Astrocyte of the cerebellum (primary cell): ENCODE results near the gene PCSK9.

Source experiments
- DNase-seq: peaks from one replicate; pipeline ENCODE4 v3.0.0-alpha.2; 2011; ENCODE audit warnings: low read depth
- H3K4me3 ChIP-seq: 2 replicates; pipeline ENCODE4 v1.5.1; 2011; ENCODE audit warnings: mild to moderate bottlenecking, low read depth, low read length, moderate library complexity
- CTCF ChIP-seq: IDR thresholded peaks from 2 replicates; pipeline ENCODE4 v1.5.1; 2012; ENCODE audit warnings: low read length, low read depth, moderate library complexity, mild to moderate bottlenecking; ENCODE audit errors: missing control alignments
- in situ Hi-C: cut with HindIII; loops from 2 replicates; pipeline ENCODE4 v1.10.0; 2017; ENCODE audit warnings: low sequenced_read_pairs

PCSK9 gene

GRCh38 chr1:55043011-55043410, 3.7 kb downstream of the PCSK9 start:
- in situ Hi-C loops: no loop called here
- no peak overlapping the region for H3K4me3 ChIP-seq
- no peak for DNase-seq
- no peak for TF ChIP-seq CTCF

GRCh38 chr1:55043726-55044125, 4.4 kb downstream of the PCSK9 start:
- TF ChIP-seq CTCF: no peak
- in situ Hi-C loops: no loop called here

GRCh38 chr1:55044617-55045397, 5.5 kb downstream of the PCSK9 start:
- no peak for DNase-seq
- no peak overlapping the region for H3K4me3 ChIP-seq
- in situ Hi-C loops: no loop called here
- no peak for TF ChIP-seq CTCF

More at GRCh38 chr1:55043726-55044125, 4.4 kb downstream of the PCSK9 start:
- no peak overlapping the region for H3K4me3 ChIP-seq
- no peak for DNase-seq

- no peak for DNase-seq
- H3K4me3 ChIP-seq: no peak overlapping the region
- TF ChIP-seq CTCF: no peak
- in situ Hi-C loops: no loop called here
Observed at GRCh38 chr1:55045430-55045829, 6.1 kb downstream of the PCSK9 start.

- in situ Hi-C loops: no loop called here
- DNase-seq: no peak
- H3K4me3 ChIP-seq: no peak overlapping the region
- TF ChIP-seq CTCF: no peak
Observed at GRCh38 chr1:55046871-55047270, 7.5 kb downstream of the PCSK9 start.

GRCh38 chr1:55047611-55048010, 8.3 kb downstream of the PCSK9 start:
- no peak for TF ChIP-seq CTCF
- H3K4me3 ChIP-seq: no peak overlapping the region
- DNase-seq: no peak
- in situ Hi-C loops: no loop called here
